ENCODE data around the gene CLTA.
A peak's percentile ranks its signal among the peaks of the same experiment; 100 is the strongest.

Gene CLTA

GRCh38 chr9:36190388-36191289 is at the start of gene CLTA:
Gene CLTA (plus strand): TSS chr9:36190921. CDS start chr9:36191057, 136 bp downstream.
- peak; percentile 89 to 95 for DNase-seq (ENCODE audit: extremely low read depth in 1 of 2, low read depth in 1 of 2)

GRCh38 chr9:36141288-36141687 is 49.4 kb upstream of the CLTA start:
- DNase-seq (ENCODE audit: extremely low read depth in 1 of 2, low read depth in 1 of 2), result no peak

- DNase-seq (ENCODE audit: extremely low read depth in 1 of 2, low read depth in 1 of 2), result no peak
Observed at GRCh38 chr9:36141761-36142160, 49.0 kb upstream of the CLTA start.

GRCh38 chr9:36142510-36143244 is 48.0 kb upstream of the CLTA start:
- no peak for DNase-seq (ENCODE audit: extremely low read depth in 1 of 2, low read depth in 1 of 2)

- no peak for DNase-seq (ENCODE audit: extremely low read depth in 1 of 2, low read depth in 1 of 2)
Observed at GRCh38 chr9:36143245-36143641, 47.5 kb upstream of the CLTA start.

GRCh38 chr9:36144309-36145232 is 46.1 kb upstream of the CLTA start:
- DNase-seq (ENCODE audit: extremely low read depth in 1 of 2, low read depth in 1 of 2), result no peak

GRCh38 chr9:36145970-36146369 is 44.8 kb upstream of the CLTA start:
- no peak for DNase-seq (ENCODE audit: extremely low read depth in 1 of 2, low read depth in 1 of 2)

GRCh38 chr9:36146651-36147050 is 44.1 kb upstream of the CLTA start:
- no peak for DNase-seq (ENCODE audit: extremely low read depth in 1 of 2, low read depth in 1 of 2)

- DNase-seq (ENCODE audit: extremely low read depth in 1 of 2, low read depth in 1 of 2), result peak in 1 of 2 donors; percentile 26
Observed at GRCh38 chr9:36147441-36148175, 43.1 kb upstream of the CLTA start.

- peak; percentile 73 to 81 for DNase-seq (ENCODE audit: extremely low read depth in 1 of 2, low read depth in 1 of 2)
Observed at GRCh38 chr9:36148311-36149051, 42.2 kb upstream of the CLTA start.

GRCh38 chr9:36149197-36149596 is 41.5 kb upstream of the CLTA start:
- DNase-seq (ENCODE audit: extremely low read depth in 1 of 2, low read depth in 1 of 2), result no peak

- DNase-seq (ENCODE audit: extremely low read depth in 1 of 2, low read depth in 1 of 2), result no peak
Observed at GRCh38 chr9:36150574-36151315, 40.0 kb upstream of the CLTA start.

- DNase-seq (ENCODE audit: extremely low read depth in 1 of 2, low read depth in 1 of 2), result peak; percentile 80 to 91
Observed at GRCh38 chr9:36151316-36152210, 39.2 kb upstream of the CLTA start.

- DNase-seq (ENCODE audit: extremely low read depth in 1 of 2, low read depth in 1 of 2), result no peak
Observed at GRCh38 chr9:36152741-36153438, 37.8 kb upstream of the CLTA start.

GRCh38 chr9:36153746-36154145 is 37.0 kb upstream of the CLTA start:
- DNase-seq (ENCODE audit: extremely low read depth in 1 of 2, low read depth in 1 of 2), result no peak

- DNase-seq (ENCODE audit: extremely low read depth in 1 of 2, low read depth in 1 of 2), result no peak
Observed at GRCh38 chr9:36154331-36154952, 36.3 kb upstream of the CLTA start.

GRCh38 chr9:36156116-36156515 is 34.6 kb upstream of the CLTA start:
- no peak for DNase-seq (ENCODE audit: extremely low read depth in 1 of 2, low read depth in 1 of 2)
